Activated CD4-positive, alpha-beta memory T cell treated with anti-CD3 and anti-CD28 coated beads, Interleukin-2, amount 10 ng/mL, durations not matched to agents 7 days and 5 days (primary cell): Measurements from ENCODE around the gene TRAPPC12. TPM values are rescaled to one million over a fixed set of nuclear protein-coding genes. Genes with fewer than 3 reads are reported as not detected.

Experiments
- CTCF ChIA-PET: fragments of 350-600 bp; sonication (Branson Sonifier 250); formaldehyde crosslinking; loops from one replicate; lab custom pipeline; 2021; ENCODE audit warnings: antibody characterized with exemption, inconsistent platforms; lab: Charles Lee
- POLR2A ChIA-PET: fragments of 350-600 bp; sonication (Branson Sonifier 250); formaldehyde crosslinking; loops from one replicate; lab custom pipeline; 2021; ENCODE audit warnings: antibody characterized with exemption; lab: Charles Lee
- DNase-seq: peaks from one replicate; pipeline ENCODE4 v3.0.0-alpha.2; 2020
- H3K27ac Mint-ChIP-seq: one replicate; pipeline ENCODE4 v1.8.0; 2021; ENCODE audit warnings: mild to moderate bottlenecking, mixed read lengths
- H3K27me3 Mint-ChIP-seq: one replicate; pipeline ENCODE4 v1.8.0; 2021; ENCODE audit warnings: mixed read lengths
- H3K36me3 Mint-ChIP-seq: one replicate; pipeline ENCODE4 v1.8.0; 2021; ENCODE audit warnings: low read depth, mixed read lengths
- H3K4me1 Mint-ChIP-seq: one replicate; pipeline ENCODE4 v1.8.0; 2021; ENCODE audit warnings: mixed read lengths
- H3K4me3 Mint-ChIP-seq: one replicate; pipeline ENCODE4 v1.8.0; 2021; ENCODE audit warnings: mild to moderate bottlenecking, mixed read lengths
- H3K9me3 Mint-ChIP-seq: one replicate; pipeline ENCODE4 v1.8.0; 2021; ENCODE audit warnings: mixed read lengths
- total RNA-seq, 2 experiments: library from RNA; stranded (reverse); gene quantifications; one replicate each; pipeline ENCODE4 v1.2.3, GENCODE V29; 2021

The TRAPPC12 gene
- total RNA-seq, 2 experiments from 2014 or later: 74.5 to 75.6 TPM

DNA sequence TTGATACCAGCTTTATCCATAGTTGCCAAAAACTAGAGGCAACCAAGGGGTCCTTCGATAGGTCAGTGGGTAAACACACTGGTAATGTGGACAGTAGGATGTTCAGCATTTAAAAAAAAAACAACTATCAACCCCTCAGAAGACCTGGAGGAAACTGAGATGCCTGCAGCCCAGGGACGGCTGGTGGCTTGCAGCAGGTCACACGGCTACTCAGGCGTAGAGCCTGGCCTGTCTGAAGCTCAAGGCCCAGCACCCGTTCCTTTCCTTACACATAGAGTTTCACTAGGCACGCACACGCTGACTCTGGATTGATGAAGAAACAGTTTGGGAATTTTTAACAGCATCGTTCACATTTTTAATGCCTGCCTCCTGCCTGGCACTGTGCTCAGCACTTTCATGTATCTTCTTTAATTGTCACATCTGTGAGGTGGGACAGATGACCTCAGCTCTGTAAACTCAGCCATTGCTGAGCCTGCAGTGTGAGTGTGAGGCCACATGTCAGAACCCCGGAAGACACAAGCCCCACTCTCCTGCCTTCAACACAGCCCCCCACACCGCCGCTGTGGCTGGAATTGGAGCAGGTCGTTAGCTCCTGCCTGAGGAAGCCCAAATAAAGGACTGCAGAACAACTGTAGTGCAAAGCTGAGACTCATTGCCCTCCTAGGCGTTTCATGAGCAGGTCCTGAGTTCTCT is 40.7 kb downstream of the TRAPPC12 start:
- ChIA-PET CTCF (no interaction called here), POLR2A (no interaction called here)

DNA sequence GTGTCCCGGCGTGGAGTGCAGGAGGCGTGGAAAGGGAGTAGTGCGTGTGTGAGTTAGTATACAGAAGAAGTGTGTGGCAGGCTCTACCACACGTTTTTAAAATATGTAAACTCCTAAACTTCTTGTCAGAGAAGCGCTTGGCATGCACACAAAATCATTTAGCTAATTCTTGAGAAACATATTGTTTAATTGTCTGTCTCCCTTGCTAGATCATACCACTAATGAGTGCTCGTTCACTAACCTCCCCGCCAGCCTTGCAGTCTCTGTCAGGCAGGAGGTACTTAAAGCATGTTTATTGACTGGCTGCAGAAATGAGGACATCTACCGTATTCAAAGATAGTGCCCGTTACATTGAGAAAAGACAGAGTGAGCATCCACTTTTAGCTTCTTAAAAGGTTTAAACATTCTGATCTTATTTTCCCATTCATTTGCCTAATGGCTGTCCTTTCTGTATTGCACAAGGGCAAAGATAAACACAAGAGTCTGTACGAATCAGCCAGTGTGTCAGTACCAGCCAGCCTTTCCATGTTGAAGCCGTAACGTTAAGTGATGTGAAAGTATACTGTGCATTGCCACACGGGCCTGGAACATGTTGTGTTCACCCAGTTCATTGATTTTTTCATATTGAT is 41.4 kb downstream of the TRAPPC12 start:
- Mint-ChIP-seq H3K27ac (no peak overlapping the region), H3K9me3 (no peaks in the 10 kb centered on the region), H3K4me1 (no peaks in the 10 kb centered on the region), H3K27me3 (no peaks in the 10 kb centered on the region), H3K4me3 (no peak overlapping the region), H3K36me3 (peaks cover 28% of the 10 kb centered on the region)
- no peak for DNase-seq
- POLR2A ChIA-PET: no interaction called here
- CTCF ChIA-PET: no interaction called here

More for the DNA sequence above, 40.7 kb downstream of the TRAPPC12 start:
- H3K36me3 Mint-ChIP-seq: peaks cover 29% of the 10 kb centered on the region
- no peaks in the 10 kb centered on the region for H3K9me3 Mint-ChIP-seq
- no peak for DNase-seq
- H3K4me1 Mint-ChIP-seq: no peaks in the 10 kb centered on the region
- no peak overlapping the region for H3K27ac Mint-ChIP-seq
- H3K27me3 Mint-ChIP-seq: no peaks in the 10 kb centered on the region
- H3K4me3 Mint-ChIP-seq: no peak overlapping the region

DNA sequence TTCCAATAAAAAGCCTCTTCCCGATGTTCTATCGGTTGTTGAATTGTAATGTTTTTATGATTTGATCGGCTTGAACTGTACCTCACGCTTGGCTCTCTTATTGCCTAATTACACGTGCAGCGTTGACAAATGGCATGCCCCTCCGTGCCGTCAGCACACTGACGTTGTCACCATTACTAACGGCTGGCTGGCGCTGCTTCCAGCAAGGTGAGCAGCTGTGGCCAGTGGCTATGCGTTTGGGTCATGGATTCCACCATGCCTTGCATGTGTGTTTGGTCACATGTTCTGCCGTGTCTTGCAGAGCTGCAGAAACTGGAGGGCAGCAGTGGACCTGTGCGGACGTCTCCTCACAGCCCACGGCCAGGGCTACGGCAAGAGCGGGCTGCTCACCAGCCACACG is 42.1 kb downstream of the TRAPPC12 start:
- Mint-ChIP-seq H3K27me3 (no peaks in the 10 kb centered on the region), H3K4me3 (no peak overlapping the region)

DNA sequence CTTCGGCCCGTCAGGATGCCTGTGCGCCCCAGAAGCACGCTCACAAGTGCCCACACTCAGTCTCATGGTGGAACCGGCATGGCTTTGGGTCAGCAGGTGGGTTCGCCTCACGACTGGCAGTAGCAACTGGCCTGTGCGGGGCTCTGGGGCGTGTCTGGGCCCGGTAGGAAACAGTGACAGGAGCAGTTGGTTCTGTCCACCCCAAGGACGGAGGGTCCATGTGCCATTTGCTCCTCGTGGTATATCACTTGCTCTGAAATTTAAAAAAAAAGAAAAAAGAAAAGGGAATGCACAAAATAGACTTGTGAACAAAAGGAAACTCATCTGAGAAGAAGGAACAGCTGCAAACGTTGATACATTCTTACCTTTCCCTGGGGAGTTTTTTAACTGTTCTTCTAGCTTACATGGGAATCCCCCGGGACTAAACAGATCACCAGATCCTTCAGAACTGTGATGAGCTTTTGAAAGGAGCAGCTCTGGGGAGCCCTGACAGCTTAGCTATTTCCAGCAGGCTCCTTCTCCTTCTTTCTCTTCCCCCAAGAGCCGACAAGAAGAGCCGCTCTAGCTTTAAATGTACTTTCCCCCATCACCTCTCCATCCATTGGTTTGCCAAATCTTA is 42.8 kb downstream of the TRAPPC12 start:
- no peaks in the 10 kb centered on the region for H3K4me1 Mint-ChIP-seq
- no peak overlapping the region for H3K4me3 Mint-ChIP-seq
- no peak overlapping the region for H3K27ac Mint-ChIP-seq
- ChIA-PET POLR2A (interaction anchor here (2.2 kb wide), 1 partner anchor 42 kb away, joined by 7 read pairs; the partner anchor contains the start of gene TRAPPC12), CTCF (interaction anchor here (0.6 to 4.3 kb wide), 17 partner anchors 9 to 229 kb away, joined by 3 to 31 read pairs (median 4); partner anchors contain the start of genes ADI1 and TRAPPC12)
- no peaks in the 10 kb centered on the region for H3K9me3 Mint-ChIP-seq
- H3K27me3 Mint-ChIP-seq: no peaks in the 10 kb centered on the region
- H3K36me3 Mint-ChIP-seq: peaks cover 31% of the 10 kb centered on the region
- DNase-seq: no peak

More for the DNA sequence above, 42.1 kb downstream of the TRAPPC12 start:
- Mint-ChIP-seq H3K4me1 (no peaks in the 10 kb centered on the region), H3K9me3 (no peaks in the 10 kb centered on the region), H3K36me3 (peaks cover 31% of the 10 kb centered on the region), H3K27ac (no peak overlapping the region)
- ChIA-PET CTCF (interaction anchor here (3.0 kb wide), 1 partner anchor 19 kb away, joined by 23 read pairs; no protein-coding TSS in a partner anchor), POLR2A (no interaction called here)
- DNase-seq: no peak

DNA sequence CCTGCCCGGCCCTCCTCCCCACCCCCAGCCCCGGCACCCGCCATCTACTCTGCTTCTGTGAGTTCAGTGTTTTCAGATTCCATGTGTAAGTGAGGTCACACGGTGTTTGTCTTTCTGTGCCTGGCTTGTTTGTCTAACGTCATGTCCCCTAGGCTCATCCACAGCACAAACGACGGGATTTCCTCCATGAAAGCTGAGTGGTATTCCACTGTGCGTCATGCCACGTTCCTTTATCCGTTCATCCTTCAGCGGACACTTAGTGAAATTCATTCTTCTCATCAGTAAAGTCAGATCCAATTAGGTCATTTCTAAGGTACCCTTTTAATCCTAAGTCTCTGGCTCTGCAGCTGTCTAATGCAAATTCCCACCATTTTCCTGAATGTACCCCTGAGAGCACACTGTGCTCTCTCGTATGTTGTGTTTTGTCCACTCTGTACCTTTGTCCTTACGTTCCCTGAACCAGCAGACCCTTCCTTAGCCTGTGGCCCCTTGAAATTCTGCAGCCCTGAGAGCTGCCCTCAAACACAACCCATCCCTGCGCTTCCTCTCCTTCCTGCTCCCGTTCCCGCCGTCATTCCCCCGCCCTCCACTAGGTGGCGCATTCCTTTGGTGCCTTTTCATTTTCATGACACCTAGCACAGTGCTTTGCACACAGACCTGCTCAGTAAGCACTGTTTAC is 44.1 kb downstream of the TRAPPC12 start:
- peaks cover 31% of the 10 kb centered on the region for H3K36me3 Mint-ChIP-seq
- H3K27ac Mint-ChIP-seq: no peak overlapping the region
- H3K27me3 Mint-ChIP-seq: no peaks in the 10 kb centered on the region
- ChIA-PET CTCF (interaction anchor here (0.7 to 4.3 kb wide), 26 partner anchors 9 to 241 kb away, joined by 3 to 31 read pairs (median 4); partner anchors contain the start of genes ADI1, RNASEH1 and TRAPPC12), POLR2A (interaction anchor here (0.8 to 2.2 kb wide), 3 partner anchors 43 to 229 kb away, joined by 3 to 7 read pairs (median 3); partner anchors contain the start of genes EIPR1 and TRAPPC12)
- H3K9me3 Mint-ChIP-seq: no peaks in the 10 kb centered on the region
- H3K4me1 Mint-ChIP-seq: no peaks in the 10 kb centered on the region
- DNase-seq: peak; percentile 77
- no peak overlapping the region for H3K4me3 Mint-ChIP-seq

DNA sequence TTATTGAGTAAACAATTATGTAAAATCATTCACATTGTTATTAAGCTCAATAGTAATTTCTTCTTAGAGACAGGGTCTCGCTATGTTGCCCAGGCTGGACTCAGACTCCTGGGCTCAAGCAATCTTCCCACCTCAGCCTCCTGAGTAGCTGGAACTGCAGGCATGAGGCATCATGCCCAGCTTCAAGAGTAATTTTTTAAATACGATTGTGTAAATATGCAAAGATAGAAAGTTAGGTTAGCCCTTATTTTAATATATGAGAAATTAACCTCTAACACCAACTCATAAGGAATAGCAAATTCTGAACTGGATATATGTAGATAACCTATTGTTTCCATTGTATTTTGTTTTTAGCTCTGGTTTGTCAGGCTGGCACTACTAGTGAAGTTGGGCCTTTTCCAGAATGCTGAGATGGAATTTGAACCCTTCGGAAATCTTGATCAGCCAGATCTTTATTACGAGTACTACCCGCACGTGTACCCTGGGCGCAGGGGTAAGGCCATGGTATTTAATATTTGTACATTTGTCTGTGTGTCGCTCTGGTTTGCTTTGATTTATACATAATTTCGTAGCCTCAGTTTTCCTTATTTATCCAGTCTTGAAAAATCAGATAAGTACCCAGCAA is 44.8 kb downstream of the TRAPPC12 start:
- peaks cover 31% of the 10 kb centered on the region for H3K36me3 Mint-ChIP-seq
- POLR2A ChIA-PET: interaction anchor here (1.1 to 2.2 kb wide), 2 partner anchors 44 to 228 kb away, joined by 3 to 7 read pairs; partner anchors contain the start of gene TRAPPC12

DNA sequence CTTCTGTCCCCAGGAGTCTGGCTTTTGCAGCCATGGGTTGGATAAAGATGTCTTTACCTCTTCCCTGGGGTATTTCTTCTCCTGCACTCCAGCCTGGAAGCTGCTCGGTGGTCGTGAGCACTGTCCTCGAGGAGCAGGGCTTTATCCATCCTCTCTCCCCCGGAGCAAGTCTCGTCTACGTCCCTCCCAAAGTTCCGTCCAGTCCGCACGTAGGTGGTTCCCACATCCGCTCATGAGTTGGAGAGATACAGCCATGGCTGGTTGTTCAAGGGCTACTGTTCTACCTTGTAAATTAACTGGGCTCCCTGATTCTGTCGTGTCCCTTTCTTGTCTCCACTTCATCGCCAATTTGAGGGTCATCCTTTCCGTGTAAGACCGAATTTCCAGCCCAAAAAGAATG is 47.1 kb downstream of the TRAPPC12 start:
- ChIA-PET CTCF (no interaction called here), POLR2A (interaction anchor here (0.9 to 1.2 kb wide), 2 partner anchors 13 to 225 kb away, joined by 3 read pairs; no protein-coding TSS in a partner anchor)

More for the DNA sequence above, 44.8 kb downstream of the TRAPPC12 start:
- H3K27me3 Mint-ChIP-seq: no peaks in the 10 kb centered on the region
- CTCF ChIA-PET: interaction anchor here (0.7 to 4.3 kb wide), 23 partner anchors 9 to 241 kb away, joined by 3 to 31 read pairs (median 4); partner anchors contain the start of genes ADI1, RNASEH1 and TRAPPC12
- peaks cover 3% of the 10 kb centered on the region for H3K4me1 Mint-ChIP-seq
- H3K27ac Mint-ChIP-seq: no peak overlapping the region
- no peak overlapping the region for H3K4me3 Mint-ChIP-seq
- H3K9me3 Mint-ChIP-seq: no peaks in the 10 kb centered on the region
- DNase-seq: no peak

DNA sequence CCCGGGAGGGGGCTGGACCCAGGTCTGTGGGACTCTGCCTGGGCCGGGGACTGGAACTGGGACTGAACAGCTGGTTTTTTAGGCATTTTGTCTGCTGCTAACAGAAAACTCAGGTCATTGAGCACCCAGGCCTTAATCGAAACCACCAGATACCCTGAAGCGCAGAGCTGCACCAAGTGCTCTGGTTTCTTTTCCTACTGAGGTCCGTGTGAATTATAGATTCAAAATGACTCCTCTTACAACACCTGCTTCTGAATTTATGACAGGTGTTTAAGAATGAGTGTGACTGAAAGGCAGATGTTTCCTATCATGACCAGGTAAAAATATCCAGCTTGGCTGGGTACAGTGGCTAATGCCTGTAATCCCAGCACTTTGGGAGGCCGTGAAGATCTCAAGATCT is 47.8 kb downstream of the TRAPPC12 start:
- peaks cover 3% of the 10 kb centered on the region for H3K4me1 Mint-ChIP-seq
- H3K27ac Mint-ChIP-seq: no peak overlapping the region
- H3K36me3 Mint-ChIP-seq: peaks cover 39% of the 10 kb centered on the region
- ChIA-PET POLR2A (no interaction called here), CTCF (interaction anchor here (1.5 kb wide), 1 partner anchor 13 kb away, joined by 5 read pairs; no protein-coding TSS in a partner anchor)
- H3K9me3 Mint-ChIP-seq: no peaks in the 10 kb centered on the region
- DNase-seq: no peak
- H3K27me3 Mint-ChIP-seq: no peaks in the 10 kb centered on the region
- no peak overlapping the region for H3K4me3 Mint-ChIP-seq

More for the DNA sequence above, 47.1 kb downstream of the TRAPPC12 start:
- Mint-ChIP-seq H3K27ac (no peak overlapping the region), H3K4me1 (peaks cover 3% of the 10 kb centered on the region), H3K9me3 (no peaks in the 10 kb centered on the region), H3K36me3 (peaks cover 36% of the 10 kb centered on the region), H3K4me3 (no peak overlapping the region), H3K27me3 (no peaks in the 10 kb centered on the region)
- DNase-seq: no peak

DNA sequence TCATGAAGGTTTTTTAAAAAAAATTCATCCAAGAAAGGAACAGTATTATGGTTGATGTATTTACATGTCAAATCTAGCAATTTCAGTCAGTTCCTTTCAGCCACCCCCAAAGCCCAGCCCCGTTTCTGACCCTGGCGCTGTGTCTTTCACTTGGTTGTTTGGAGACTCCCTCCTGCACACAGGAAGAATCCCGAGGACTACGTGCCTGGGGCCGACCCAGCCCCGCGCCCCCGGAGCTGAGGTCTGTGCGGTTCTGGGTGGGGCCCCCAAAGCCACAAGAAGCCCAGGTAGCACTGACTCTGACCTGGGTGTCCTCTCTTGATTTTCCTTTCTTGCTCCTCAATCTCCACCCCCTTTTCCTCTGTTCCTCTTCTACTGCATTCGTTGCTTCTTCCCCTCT is 49.1 kb downstream of the TRAPPC12 start:
- POLR2A ChIA-PET: no interaction called here
- Mint-ChIP-seq H3K27me3 (no peaks in the 10 kb centered on the region), H3K27ac (no peak overlapping the region), H3K9me3 (no peaks in the 10 kb centered on the region), H3K4me1 (peaks cover 3% of the 10 kb centered on the region), H3K4me3 (no peak overlapping the region), H3K36me3 (peaks cover 33% of the 10 kb centered on the region)
- CTCF ChIA-PET: interaction anchor here (1.5 kb wide), 1 partner anchor 15 kb away, joined by 5 read pairs; no protein-coding TSS in a partner anchor
- DNase-seq: no peak

DNA sequence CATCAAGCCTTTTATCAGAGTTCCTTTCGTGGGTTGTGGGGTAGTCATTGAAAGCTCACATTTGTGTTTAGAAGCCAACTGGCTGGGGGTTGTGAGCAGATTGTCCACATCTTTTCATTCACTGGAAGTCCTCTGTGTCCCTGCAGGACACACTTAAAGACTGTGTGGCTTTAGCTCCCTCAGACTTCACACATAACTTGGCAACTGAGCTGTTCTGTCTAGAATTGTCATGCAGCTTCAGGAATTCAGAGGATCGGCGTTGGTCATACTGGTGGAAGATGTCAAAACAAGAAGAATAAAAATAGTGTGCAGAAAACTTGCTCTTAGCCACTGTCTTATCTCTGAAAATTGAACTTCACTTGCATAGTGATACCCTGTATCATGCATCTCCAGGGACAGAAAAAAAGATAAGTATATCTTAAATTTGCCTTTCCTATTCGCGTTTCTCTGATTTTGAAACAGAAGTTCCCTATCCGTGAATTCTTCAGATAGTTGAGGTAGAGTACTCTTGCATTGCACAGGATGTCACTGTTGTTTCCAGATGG is 49.6 kb downstream of the TRAPPC12 start:
- H3K27ac Mint-ChIP-seq: no peak overlapping the region
- no peak overlapping the region for H3K4me3 Mint-ChIP-seq
- POLR2A ChIA-PET: no interaction called here
- H3K9me3 Mint-ChIP-seq: no peaks in the 10 kb centered on the region
- peaks cover 28% of the 10 kb centered on the region for H3K36me3 Mint-ChIP-seq
- H3K4me1 Mint-ChIP-seq: peaks cover 3% of the 10 kb centered on the region
- H3K27me3 Mint-ChIP-seq: no peaks in the 10 kb centered on the region
- CTCF ChIA-PET: interaction anchor here (1.5 kb wide), 1 partner anchor 15 kb away, joined by 5 read pairs; no protein-coding TSS in a partner anchor
- no peak for DNase-seq

DNA sequence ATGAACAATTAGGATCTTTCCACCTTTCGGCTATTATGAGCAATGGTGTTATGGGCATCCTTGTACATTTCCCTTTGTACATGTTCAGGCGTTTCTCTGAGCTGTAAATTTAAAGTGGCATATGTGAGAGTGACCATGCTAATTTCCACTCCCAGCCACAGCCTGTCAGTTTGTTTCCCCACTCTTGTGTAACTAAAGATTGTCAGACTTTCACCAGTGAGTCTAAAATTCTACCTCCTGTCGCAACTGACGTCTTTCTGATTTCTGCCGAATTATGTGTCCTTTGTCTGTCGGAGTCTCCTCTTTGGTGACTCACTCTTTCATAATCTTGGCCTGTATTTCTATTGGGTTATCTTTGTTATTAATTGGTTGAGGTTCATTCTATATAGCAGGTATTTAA is 50.7 kb downstream of the TRAPPC12 start:
- Mint-ChIP-seq H3K36me3 (peaks cover 20% of the 10 kb centered on the region), H3K9me3 (no peaks in the 10 kb centered on the region), H3K4me1 (peaks cover 3% of the 10 kb centered on the region), H3K4me3 (no peak overlapping the region), H3K27ac (no peak overlapping the region), H3K27me3 (no peaks in the 10 kb centered on the region)
- no peak for DNase-seq
- CTCF ChIA-PET: no interaction called here
- POLR2A ChIA-PET: no interaction called here
